ENCODE results near the gene KDM2A.

DNA sequence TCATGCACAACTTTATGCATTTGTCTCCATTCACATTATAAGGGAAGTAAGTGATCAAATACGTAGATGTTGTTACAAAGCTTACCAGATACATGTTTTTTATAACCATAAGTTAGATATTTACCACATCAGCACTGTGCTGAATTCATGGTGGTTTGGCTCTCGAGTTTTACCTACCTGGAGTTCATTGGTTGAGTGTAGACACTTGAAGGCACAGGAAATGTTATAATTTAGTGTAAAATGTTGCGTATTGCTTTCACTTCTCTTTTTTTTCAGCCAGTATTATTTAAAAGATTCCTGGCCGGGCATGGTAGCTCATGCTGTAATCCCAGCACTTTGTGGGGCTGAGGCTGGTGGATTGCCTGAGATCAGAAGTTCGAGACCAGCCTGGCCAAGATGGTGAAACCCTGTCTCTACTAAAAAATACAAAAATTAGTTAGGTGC is 94.1 kb downstream of the KDM2A start:
- TF ChIP-seq, protein P1, sequence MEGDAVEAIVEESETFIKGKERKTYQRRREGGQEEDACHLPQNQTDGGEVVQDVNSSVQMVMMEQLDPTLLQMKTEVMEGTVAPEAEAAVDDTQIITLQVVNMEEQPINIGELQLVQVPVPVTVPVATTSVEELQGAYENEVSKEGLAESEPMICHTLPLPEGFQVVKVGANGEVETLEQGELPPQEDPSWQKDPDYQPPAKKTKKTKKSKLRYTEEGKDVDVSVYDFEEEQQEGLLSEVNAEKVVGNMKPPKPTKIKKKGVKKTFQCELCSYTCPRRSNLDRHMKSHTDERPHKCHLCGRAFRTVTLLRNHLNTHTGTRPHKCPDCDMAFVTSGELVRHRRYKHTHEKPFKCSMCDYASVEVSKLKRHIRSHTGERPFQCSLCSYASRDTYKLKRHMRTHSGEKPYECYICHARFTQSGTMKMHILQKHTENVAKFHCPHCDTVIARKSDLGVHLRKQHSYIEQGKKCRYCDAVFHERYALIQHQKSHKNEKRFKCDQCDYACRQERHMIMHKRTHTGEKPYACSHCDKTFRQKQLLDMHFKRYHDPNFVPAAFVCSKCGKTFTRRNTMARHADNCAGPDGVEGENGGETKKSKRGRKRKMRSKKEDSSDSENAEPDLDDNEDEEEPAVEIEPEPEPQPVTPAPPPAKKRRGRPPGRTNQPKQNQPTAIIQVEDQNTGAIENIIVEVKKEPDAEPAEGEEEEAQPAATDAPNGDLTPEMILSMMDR (IDR thresholded peaks at IDR 0.05) = no peak
- TF ChIP-seq POLR2A (IDR thresholded peaks at IDR 0.05; ENCODE audit: low read depth) = no peak
- no peak for TF ChIP-seq EP300 (IDR thresholded peaks at IDR 0.05)
- TF ChIP-seq POLR2AphosphoS5 (IDR thresholded peaks at IDR 0.05) = no peak
